GM06990 (cell line): ENCODE measurements around the gene SPEN.

Experiments used
- DNase-seq: peaks from one replicate; pipeline ENCODE4 v3.0.0-alpha.2; 2011; ENCODE audit not compliant: insufficient read length; ENCODE audit errors: extremely low read depth
- H3K27me3 ChIP-seq: replicated peaks from 2 replicates; pipeline ENCODE4 v1.6.0; 2011; ENCODE audit warnings: low read length; ENCODE audit not compliant: control insufficient read depth, insufficient read depth
- H3K36me3 ChIP-seq: 2 replicates; pipeline ENCODE4 v1.5.1; 2011; ENCODE audit warnings: low read length; ENCODE audit not compliant: control insufficient read depth, insufficient read depth
- H3K4me3 ChIP-seq: replicated peaks from 2 replicates; pipeline ENCODE4 v1.5.1; 2011; ENCODE audit warnings: low read depth, mild to moderate bottlenecking, control low read depth, low read length
- TF ChIP-seq, protein P1 (sequence below): IDR thresholded peaks from 2 replicates; pipeline ENCODE4 v1.5.1; 2011; ENCODE audit warnings: low read length, control low read depth, mild to moderate bottlenecking, inconsistent platforms; ENCODE audit not compliant: insufficient read depth, poor library complexity, severe bottlenecking

The SPEN gene

DNA sequence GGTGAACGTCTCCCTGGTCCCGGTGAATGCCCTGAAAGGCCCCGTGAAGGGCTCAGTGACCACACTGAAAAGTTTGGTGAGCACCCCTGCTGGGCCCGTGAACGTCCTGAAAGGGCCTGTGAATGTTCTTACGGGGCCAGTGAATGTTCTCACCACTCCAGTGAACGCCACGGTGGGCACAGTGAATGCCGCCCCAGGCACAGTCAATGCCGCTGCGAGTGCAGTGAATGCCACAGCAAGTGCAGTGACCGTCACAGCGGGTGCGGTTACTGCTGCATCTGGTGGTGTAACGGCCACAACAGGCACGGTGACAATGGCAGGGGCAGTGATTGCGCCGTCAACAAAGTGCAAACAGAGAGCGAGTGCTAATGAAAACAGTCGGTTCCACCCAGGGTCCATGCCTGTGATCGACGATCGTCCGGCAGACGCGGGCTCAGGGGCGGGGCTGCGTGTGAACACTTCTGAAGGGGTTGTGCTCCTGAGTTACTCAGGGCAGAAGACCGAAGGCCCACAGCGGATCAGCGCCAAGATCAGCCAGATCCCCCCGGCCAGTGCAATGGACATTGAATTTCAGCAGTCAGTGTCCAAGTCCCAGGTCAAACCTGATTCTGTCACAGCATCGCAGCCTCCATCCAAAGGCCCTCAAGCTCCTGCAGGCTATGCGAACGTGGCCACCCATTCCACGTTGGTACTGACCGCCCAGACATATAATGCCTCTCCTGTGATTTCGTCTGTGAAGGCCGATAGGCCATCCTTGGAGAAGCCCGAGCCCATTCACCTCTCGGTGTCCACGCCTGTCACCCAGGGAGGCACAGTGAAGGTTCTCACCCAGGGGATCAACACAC is 86.9 kb downstream of the SPEN start:
- TF ChIP-seq, protein P1, sequence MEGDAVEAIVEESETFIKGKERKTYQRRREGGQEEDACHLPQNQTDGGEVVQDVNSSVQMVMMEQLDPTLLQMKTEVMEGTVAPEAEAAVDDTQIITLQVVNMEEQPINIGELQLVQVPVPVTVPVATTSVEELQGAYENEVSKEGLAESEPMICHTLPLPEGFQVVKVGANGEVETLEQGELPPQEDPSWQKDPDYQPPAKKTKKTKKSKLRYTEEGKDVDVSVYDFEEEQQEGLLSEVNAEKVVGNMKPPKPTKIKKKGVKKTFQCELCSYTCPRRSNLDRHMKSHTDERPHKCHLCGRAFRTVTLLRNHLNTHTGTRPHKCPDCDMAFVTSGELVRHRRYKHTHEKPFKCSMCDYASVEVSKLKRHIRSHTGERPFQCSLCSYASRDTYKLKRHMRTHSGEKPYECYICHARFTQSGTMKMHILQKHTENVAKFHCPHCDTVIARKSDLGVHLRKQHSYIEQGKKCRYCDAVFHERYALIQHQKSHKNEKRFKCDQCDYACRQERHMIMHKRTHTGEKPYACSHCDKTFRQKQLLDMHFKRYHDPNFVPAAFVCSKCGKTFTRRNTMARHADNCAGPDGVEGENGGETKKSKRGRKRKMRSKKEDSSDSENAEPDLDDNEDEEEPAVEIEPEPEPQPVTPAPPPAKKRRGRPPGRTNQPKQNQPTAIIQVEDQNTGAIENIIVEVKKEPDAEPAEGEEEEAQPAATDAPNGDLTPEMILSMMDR = no peak
- Histone ChIP-seq H3K27me3 (no peaks in the 10 kb centered on the region), H3K36me3 (peaks cover 57% of the 10 kb centered on the region), H3K4me3 (no peak overlapping the region)
- DNase-seq = no peak

DNA sequence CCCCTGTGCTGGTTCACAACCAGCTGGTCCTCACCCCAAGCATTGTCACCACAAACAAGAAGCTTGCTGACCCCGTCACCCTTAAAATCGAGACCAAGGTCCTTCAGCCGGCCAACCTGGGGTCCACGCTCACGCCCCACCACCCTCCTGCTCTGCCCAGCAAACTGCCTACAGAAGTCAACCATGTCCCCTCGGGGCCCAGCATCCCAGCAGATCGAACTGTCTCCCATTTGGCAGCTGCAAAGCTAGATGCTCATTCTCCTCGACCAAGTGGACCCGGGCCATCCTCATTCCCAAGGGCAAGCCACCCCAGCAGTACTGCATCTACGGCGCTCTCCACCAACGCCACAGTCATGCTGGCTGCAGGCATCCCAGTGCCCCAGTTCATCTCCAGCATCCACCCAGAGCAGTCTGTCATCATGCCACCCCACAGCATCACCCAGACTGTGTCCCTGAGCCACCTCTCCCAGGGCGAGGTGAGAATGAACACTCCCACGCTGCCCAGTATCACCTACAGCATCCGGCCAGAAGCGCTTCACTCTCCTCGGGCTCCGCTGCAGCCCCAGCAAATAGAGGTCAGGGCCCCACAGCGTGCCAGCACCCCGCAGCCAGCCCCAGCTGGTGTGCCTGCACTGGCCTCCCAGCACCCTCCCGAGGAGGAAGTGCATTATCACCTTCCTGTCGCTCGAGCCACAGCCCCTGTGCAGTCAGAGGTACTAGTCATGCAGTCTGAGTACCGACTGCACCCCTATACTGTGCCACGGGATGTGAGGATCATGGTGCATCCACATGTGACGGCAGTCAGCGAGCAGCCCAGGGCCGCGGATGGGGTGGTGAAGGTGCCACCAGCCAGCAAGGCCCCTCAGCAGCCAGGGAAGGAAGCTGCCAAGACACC is 87.8 kb downstream of the SPEN start:
- TF ChIP-seq, protein P1 = no peak
- H3K36me3 ChIP-seq = peaks cover 51% of the 10 kb centered on the region
- no peak for DNase-seq

DNA sequence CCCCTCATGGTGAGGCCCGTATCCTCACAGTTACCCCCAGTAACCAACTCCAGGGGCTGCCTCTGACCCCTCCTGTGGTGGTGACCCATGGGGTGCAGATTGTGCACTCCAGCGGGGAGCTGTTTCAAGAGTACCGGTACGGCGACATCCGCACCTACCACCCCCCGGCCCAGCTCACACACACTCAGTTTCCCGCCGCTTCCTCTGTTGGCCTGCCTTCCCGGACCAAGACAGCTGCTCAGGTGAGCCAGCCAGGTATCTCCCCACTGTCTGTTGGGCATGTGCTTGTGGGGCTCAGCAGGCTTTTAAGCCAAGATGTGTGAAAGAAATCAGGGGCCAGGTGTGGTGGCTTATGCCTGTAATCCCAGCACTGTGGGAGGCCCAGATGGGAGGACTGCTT is 88.5 kb downstream of the SPEN start:
- TF ChIP-seq, protein P1 = no peak
- H3K4me3 ChIP-seq = no peak overlapping the region
- no peak for DNase-seq
- peaks cover 52% of the 10 kb centered on the region for H3K36me3 ChIP-seq
- H3K27me3 ChIP-seq = no peaks in the 10 kb centered on the region

More for the DNA sequence above, 87.8 kb downstream of the SPEN start:
- Histone ChIP-seq H3K4me3 (no peak overlapping the region), H3K27me3 (no peaks in the 10 kb centered on the region)

DNA sequence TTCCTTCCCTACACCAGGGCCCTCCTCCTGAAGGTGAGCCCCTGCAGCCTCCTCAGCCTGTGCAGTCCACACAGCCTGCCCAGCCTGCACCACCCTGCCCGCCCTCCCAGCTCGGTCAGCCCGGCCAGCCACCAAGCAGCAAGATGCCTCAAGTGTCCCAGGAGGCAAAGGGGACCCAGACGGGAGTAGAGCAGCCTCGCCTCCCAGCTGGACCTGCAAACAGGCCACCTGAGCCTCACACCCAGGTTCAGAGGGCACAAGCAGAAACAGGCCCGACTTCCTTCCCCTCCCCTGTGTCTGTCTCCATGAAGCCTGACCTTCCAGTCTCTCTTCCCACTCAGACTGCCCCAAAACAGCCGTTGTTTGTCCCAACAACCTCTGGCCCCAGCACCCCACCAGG is 89.6 kb downstream of the SPEN start:
- TF ChIP-seq, protein P1 = no peak
- Histone ChIP-seq H3K27me3 (no peaks in the 10 kb centered on the region), H3K4me3 (no peak overlapping the region), H3K36me3 (peaks cover 53% of the 10 kb centered on the region)
- DNase-seq = no peak

DNA sequence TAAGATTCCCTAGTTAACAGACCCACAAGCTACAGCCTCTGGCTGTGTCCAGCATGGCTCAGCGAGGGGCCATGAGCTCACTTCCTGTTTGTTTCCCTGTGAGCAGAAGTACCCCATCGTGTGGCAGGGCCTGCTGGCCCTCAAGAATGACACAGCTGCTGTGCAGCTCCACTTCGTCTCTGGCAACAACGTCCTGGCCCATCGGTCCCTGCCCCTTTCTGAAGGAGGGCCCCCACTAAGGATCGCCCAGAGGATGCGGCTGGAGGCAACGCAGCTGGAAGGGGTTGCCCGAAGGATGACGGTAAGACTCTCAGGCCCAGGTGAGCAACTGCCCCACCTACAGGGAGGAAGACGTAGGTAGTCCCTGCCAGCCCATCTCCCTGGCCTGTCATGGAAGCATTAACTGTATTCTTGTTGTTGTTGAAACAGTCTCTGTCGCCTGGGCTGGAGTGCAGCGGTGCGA is 90.2 kb downstream of the SPEN start:
- no peak for DNase-seq
- Histone ChIP-seq H3K4me3 (no peak overlapping the region), H3K36me3 (peaks cover 55% of the 10 kb centered on the region), H3K27me3 (no peaks in the 10 kb centered on the region)
- TF ChIP-seq, protein P1 = peak; percentile 15
